ENCODE results near the gene PTPRE. TPM values are rescaled to one million over a fixed set of nuclear protein-coding genes. Genes with fewer than 3 reads are reported as not detected.

PTPRE gene
- total RNA-seq, 1 experiment from 2014 or later = 0.70 TPM

- H4K8ac ChIP-seq (replicated peaks; ENCODE audit: insufficient read length, low read depth, low read length) = no peak overlapping the region
- H2BK20ac ChIP-seq (ENCODE audit: low read depth, low read length, poor library complexity, severe bottlenecking) = no peak overlapping the region
- H3K4me2 ChIP-seq (ENCODE audit: insufficient read depth, insufficient read length, low read length) = no peak overlapping the region
- DNase-seq = no peak
- H2AFZ ChIP-seq (ENCODE audit: low read length) = no peak overlapping the region
- Mint-ChIP-seq H3K27me3 (ENCODE audit: low read depth) (peaks cover 1% of the 10 kb centered on the region; the same call in 1 of the 2 replicates), H3K9me3 (peaks cover 5 to 8% of the 10 kb centered on the region in 2 experiments; a peak in 4 of 5 replicates), H3K4me3 (no peak overlapping the region), H3K27ac (no peak overlapping the region), H3K4me1 (no peaks in the 10 kb centered on the region; a peak in 1 of 4 replicates), H3K36me3 (ENCODE audit: insufficient read depth in 1 of 3, low read depth in 3 of 3) (0 out of 7 replicates have a peak, but pooled peaks cover 0 to 1% (median 0%) of the 10 kb centered on the region in 3 experiments)
- no peaks in the 10 kb centered on the region for H3K79me2 ChIP-seq (ENCODE audit: insufficient read depth, low read length)
- no peaks in the 10 kb centered on the region for H3K4me1 ChIP-seq (ENCODE audit: insufficient read depth, low read length)
- no peak for TF ChIP-seq CTCF (conservative IDR thresholded peaks at IDR 0.05)
- H3K23me2 ChIP-seq (ENCODE audit: insufficient read length, low read depth, low read length, poor library complexity, severe bottlenecking) = no peaks in the 10 kb centered on the region
- H3K79me1 ChIP-seq (ENCODE audit: insufficient read depth, low read depth, low read length, poor library complexity, severe bottlenecking) = no peaks in the 10 kb centered on the region
- H3K14ac ChIP-seq (ENCODE audit: insufficient read depth, low read length) = no peak overlapping the region
- H3K18ac ChIP-seq (ENCODE audit: insufficient read length, low read depth, low read length) = no peak overlapping the region
- no peak overlapping the region for H2BK15ac ChIP-seq (ENCODE audit: low read depth, low read length)
- H2BK120ac ChIP-seq (ENCODE audit: low read depth, low read length, poor library complexity, severe bottlenecking) = no peak overlapping the region
- no CpG with 5 or more reads among the region's 6 CpGs for WGBS (ENCODE audit: extremely low coverage, insufficient read length, low lambda C conversion rate)
- H3K56ac ChIP-seq (ENCODE audit: insufficient read length, low read depth, low read length) = no peak overlapping the region
- no peak overlapping the region for H3T11ph ChIP-seq (ENCODE audit: low read length)
- H3K9ac ChIP-seq (ENCODE audit: extremely low read depth, insufficient read length, low read length) = no peak overlapping the region
- H3K27me3 ChIP-seq (ENCODE audit: insufficient read depth, low read length) = no peaks in the 10 kb centered on the region
- H2BK5ac ChIP-seq (ENCODE audit: insufficient read length, low read length) = no peak overlapping the region
- H2AK5ac ChIP-seq (ENCODE audit: insufficient read length, low read length) = no peak overlapping the region
- H4K5ac ChIP-seq (ENCODE audit: insufficient read length, low read depth, low read length) = no peak overlapping the region
- H3K4ac ChIP-seq (ENCODE audit: low read depth, low read length) = no peak overlapping the region
- peaks cover 5% of the 10 kb centered on the region for H3K9me3 ChIP-seq (ENCODE audit: control insufficient read depth, low read depth, low read length)
- no peak overlapping the region for H3K27ac ChIP-seq (ENCODE audit: insufficient read length, low read depth, low read length)
- H4K20me1 ChIP-seq (ENCODE audit: control insufficient read depth, insufficient read depth, insufficient read length) = no peaks in the 10 kb centered on the region
- H3K23ac ChIP-seq (ENCODE audit: insufficient read length, low read depth, low read length) = no peak overlapping the region
- no peak overlapping the region for H4K91ac ChIP-seq (ENCODE audit: insufficient read length, low read depth, low read length)
- H2BK12ac ChIP-seq (ENCODE audit: insufficient read length, low read depth, low read length) = no peak overlapping the region
Measured at GRCh38 chr10:127984945-127985344, 78.0 kb downstream of the PTPRE start.

Measured in H9 (cell line).